Cardiac septum (tissue), 1 donor: ENCODE results near the gene TAGLN2. TPM values are rescaled to one million over a fixed set of nuclear protein-coding genes. Genes with fewer than 3 reads are reported as not detected.

ENCODE experiments used
- DNase-seq: peaks from one replicate; pipeline ENCODE4 v3.0.0-alpha.2; 2020; ENCODE audit warnings: low spot score
- intact Hi-C: fragments of 100-400 bp; cut with DNase I; formaldehyde crosslinking; loops from one replicate; pipeline ENCODE4 v1.14.0; 2022
- total RNA-seq: library from RNA; stranded (reverse); fragmentation: NEBNext Ultra II Directional; extraction: Animal tissue kit (Norgen Biotek cat#: 25700); gene quantifications from one replicate; pipeline ENCODE4 v1.2.1, GENCODE V29; 2021
- donor health status: DM: no; HTN: no; CAD: no.

Gene TAGLN2
- total RNA-seq, 1 donor from 2014 or later = 103 TPM

GRCh38 chr1:159951551-159951950 is 26.2 kb upstream of the TAGLN2 start:
- intact Hi-C loops = no loop called here
- DNase-seq = no peak

DNA sequence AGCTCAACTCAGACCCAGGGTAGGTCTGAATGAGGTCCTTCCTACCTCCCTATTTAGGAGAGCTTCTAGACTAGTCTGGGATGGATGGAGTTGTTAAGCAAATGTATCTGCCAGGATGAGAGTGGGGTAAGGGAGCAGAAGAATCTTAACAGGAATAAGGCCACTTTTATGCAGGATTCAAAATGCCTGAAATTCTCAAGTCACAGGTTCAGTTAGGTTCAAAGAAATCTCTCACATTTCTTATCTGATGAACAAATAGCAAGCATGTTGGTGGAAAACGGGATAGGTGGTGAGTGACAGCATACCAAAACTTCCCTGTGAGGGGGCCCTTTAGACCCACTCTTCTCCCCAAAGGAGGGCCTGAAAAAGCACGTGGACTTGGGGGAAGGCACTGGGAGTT is 25.7 kb upstream of the TAGLN2 start:
- DNase-seq = no peak
- intact Hi-C loops = no loop called here

GRCh38 chr1:159949981-159950381 is 24.7 kb upstream of the TAGLN2 start:
- DNase-seq = peak; percentile 61
- intact Hi-C loops = loop anchor here (5.0 kb wide), 1 partner anchor 153 kb away; no protein-coding TSS in a partner anchor

DNA sequence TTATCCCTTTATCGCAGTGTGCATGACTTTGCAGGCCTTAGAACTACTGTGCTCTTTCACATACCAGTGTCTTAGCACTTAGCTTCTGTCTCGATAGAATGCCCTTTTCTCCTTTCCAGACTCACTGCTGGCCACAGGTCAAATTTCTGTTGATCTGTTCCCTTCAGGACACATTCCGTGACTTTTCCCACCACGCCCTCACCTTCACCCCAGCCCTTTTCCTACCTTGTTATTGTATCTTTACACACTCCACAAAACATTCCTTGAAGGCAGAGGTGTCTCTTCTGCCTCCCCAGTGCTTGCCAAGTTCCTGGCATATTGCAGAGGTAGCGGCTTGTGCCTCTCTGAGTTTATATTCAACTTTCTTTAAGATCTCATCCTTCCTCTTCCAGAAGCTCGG is 23.8 kb upstream of the TAGLN2 start:
- intact Hi-C loops = loop anchor here (5.0 kb wide), 1 partner anchor 152 kb away; no protein-coding TSS in a partner anchor
- peak; percentile 55 for DNase-seq

GRCh38 chr1:159947942-159948341 is 22.6 kb upstream of the TAGLN2 start:
- DNase-seq = peak; percentile 3
- intact Hi-C loops = loop anchor here (5.0 kb wide), 1 partner anchor 151 kb away; no protein-coding TSS in a partner anchor

GRCh38 chr1:159946242-159947187 is 21.2 kb upstream of the TAGLN2 start:
- intact Hi-C loops = loop anchor here (5.0 kb wide), 1 partner anchor 149 kb away; no protein-coding TSS in a partner anchor
- DNase-seq = peak; percentile 33

GRCh38 chr1:159945483-159946241 is 20.4 kb upstream of the TAGLN2 start, which contains the start of gene IGSF9:
IGSF9 (minus strand) TSS chr1:159945613; CDS start chr1:159943454, 2,159 bp downstream.
- intact Hi-C loops = loop anchor here (2.0 to 5.0 kb wide), 2 partner anchors 61 to 148 kb away; no protein-coding TSS in a partner anchor
- peak; percentile 87 for DNase-seq

GRCh38 chr1:159944623-159945455 is 19.5 kb upstream of the TAGLN2 start:
- DNase-seq = peak; percentile 63
- intact Hi-C loops = loop anchor here (2.0 to 5.0 kb wide), 2 partner anchors 62 to 148 kb away; no protein-coding TSS in a partner anchor

DNA sequence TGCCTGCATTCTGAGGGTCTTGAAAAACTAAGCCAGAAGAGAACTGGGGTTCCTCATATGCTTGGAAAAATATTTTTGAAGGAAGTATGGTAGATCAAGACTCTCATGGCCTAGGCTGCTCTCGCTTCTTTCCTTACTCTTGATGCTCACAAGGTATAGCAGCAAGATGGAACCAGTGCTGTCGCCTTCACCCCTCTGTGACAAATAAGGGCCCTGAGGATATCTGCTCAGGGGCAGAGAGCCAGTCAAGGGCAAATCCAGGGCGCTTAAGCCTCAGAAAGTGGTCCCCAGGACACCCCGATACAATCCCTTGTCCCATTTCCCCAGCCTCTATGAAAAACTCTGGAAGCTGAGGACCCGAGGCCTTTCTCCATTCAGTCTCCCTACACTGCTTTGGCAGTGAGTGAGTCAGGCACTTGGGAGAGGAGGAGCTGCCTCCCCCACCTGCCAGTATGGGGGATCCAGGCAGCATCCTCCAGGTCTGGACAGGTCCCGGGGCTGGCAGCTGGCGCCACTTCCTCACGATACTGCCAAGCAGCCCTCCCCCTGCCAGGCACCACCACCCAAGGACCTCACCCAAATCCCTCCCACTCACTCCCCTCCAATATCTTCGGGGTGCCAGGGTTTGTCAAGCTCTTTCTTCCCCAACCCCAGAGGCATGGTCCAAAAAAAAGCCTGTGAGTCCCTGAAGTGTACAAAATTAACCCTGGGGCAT is 18.8 kb upstream of the TAGLN2 start:
- no peak for DNase-seq
- intact Hi-C loops = loop anchor here (2.0 kb wide), 1 partner anchor 63 kb away; no protein-coding TSS in a partner anchor

DNA sequence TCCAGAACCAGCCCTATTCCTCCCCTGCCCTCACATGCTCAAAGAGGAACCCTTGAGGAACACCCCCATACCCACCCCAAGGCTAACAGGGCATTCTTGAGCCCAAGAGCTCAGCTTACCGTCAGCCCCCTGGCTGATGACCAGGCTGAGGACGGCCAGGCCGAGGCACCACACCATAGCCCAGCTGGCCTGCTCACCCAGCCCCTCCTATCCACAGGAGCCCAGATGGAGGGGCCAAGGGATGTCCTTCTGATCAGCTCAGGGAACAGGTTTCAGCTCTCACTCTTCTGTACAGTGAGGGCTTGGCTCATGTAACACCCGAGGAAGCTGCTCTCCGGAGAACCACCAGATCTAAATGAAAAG is 18.0 kb upstream of the TAGLN2 start:
- intact Hi-C loops = no loop called here

DNA sequence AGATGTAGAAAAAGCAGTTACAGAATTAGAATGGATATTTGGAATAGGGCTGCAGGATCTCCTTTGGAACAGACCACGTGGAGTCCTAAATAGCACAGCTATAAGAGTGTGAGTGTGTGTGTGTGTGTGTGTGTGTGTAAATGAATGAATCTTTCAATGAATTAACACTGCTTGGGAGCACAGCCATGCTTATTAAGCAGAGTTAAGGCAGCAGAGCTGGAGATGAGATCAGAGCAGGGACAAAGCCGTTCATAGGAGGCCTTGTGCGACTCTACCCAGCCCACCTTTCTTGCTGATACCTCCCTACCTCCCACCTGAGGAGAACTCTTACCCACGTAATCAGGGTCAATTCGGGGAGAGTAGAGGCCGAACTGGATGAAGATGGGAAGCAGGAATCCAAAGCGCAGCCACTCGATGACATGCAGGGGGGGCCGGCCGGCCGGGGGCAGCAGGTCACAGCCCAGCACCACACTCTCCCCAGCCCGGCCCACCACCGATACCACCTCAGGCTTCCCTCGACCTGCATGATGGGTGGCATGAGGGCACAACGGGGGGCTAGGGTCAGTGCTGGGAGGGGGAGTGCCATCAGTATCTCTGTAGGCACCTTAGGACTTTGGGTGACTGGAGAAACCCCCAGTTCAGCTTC is 17.4 kb upstream of the TAGLN2 start:
- intact Hi-C loops = no loop called here
- DNase-seq = peak; percentile 20

More for the DNA sequence above, 18.0 kb upstream of the TAGLN2 start:
- DNase-seq = peak; percentile 31

DNA sequence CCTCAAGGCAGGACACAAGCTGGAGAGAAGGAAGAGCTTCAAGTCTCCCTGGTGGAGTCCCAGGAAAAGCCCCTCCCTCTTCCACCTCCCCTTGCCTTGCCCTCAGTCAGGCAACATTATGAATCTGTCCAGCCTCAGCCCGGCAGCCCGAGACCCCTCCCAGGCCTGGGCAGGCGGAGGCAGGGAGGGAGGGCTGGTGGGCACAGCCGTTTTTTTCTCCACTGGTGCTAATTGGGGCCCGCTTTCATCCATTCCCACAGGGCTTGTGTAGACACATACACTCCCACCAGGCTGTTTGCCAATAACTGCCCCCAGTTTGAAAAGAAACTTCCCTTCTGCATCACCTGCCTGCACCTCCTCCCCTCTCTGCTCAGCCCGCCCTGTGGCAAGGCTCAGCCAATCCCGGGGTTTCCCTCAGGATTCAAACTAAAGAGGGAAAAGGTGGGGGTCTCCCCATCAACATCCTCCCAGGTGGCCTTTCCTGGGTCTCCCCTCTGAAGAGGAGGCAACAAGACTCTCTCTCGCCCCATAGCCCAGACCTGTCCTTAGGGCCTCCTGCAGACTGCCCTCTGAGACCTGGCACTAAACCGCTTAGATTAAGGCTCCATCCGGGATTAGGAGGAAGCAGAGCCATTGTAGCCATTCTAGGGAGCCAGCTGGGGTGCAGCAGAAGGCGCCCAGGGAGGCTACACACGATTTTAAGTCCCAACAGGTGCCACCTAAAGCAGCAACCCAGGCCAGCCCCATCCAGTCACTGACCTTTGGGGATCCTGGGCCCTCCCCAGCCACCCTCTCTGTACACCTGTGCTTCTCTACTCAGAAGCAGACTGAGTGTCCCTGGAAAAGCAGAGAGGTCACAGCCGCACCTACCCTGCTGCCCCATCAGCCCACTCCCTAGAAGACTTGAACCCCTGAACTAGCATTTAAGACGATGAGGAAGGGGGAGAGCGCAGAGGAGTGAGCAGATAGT is 16.6 kb upstream of the TAGLN2 start:
- peak; percentile 49 for DNase-seq
- intact Hi-C loops = no loop called here

DNA sequence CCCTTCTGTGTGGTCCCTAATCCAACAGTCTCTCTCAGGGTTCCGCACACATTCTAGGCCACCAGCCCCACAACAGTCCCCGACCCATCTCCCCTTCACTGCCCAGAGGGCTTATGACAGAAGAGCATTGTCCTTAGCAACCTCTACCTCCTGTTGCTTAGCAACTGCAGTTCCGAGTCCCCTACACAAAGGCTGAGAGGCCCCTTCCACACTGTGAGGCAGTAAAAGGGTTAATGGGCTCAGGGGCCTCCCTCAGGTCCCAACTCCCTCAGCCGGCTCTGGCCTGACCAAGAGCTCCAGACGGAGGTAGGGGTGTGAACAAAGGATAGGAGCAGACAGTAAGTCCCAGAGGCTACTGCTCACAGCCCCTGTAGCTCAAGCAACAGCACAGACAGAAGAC is 15.8 kb upstream of the TAGLN2 start:
- intact Hi-C loops = no loop called here
- no peak for DNase-seq

DNA sequence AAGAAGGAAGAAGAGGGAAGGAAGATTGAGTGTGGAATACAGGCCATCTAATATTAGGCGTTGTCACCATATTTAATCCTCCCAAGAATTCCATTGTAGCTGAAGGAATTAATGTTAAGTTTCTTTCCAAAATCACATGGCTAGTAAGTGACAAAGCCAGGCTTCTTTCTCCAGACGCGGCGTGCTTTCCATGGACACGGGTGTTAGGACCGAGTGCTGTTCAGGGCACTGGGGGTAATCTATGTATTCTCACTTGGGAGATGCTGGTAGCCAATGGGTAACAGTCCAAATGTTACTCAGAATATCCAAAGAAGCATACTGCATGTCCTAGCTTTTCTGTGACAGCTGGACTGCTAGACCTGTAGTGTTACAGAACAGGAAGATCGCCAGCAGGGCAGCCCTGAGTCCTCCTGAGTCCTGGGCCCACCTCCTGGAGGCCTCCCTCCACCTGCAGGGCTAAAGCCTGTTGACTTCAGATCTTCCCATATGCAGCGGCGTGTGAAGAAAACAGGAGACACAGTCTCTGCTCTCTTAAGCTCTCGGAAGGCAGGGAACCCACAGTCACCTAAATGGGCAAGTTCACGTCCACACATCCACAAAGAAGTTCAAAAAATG is 14.8 kb upstream of the TAGLN2 start:
- intact Hi-C loops = no loop called here

DNA sequence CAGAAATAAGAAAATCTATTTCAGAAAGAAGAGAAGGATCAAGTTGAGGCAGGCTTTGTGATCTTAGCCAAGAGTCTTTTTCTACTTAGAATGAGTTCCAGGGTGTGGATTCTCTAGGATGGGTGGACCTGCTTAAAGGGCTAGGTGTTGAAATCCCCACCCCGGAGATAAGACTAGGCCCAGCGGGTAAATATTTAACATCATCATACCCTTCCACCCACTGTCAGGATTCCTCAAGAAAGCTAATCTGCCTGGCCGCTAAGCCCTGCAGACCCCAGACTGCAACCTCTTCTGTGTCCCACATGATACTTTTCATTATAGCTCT is 14.3 kb upstream of the TAGLN2 start:
- intact Hi-C loops = no loop called here
- DNase-seq = no peak

More for the DNA sequence above, 14.8 kb upstream of the TAGLN2 start:
- DNase-seq = no peak

DNA sequence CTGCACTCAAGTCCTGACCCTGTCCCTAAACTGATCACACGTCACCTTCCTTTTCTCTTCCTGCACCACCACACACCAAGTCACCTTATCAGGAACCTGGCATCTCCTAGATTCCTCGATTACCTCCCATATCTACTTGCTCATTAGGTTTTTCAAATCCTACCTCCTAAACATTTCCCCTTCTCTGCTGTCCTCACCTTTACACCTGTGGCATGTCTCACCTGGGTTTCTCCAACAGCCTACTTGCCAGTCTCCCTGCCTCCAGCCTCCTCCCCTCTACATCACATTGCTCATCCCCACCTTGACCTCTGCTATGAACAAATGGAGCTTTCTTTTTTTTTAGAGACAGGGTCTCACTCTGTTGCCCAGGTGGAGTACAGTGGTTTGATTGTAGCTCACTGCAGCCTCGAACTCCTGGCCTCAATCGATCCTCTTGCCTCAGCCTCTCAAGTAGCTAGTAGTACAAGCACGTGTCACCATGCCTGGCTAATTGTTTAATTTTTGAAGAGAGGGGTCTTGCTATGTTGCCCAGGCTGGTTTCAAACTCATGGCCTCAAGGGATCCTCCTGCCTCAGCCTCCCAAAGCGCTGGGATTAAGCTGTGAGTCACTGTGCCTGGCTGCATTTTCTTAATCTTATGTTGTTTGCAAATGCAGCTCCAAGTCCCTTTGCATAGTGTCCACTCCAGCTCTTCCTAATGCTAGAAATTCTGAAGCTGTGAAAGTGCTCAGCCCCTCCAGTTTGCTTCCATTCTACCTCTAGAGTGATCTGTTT is 13.8 kb upstream of the TAGLN2 start:
- intact Hi-C loops = no loop called here
- DNase-seq = no peak
